ENCODE results near the gene IRF2BP2.

DNA sequence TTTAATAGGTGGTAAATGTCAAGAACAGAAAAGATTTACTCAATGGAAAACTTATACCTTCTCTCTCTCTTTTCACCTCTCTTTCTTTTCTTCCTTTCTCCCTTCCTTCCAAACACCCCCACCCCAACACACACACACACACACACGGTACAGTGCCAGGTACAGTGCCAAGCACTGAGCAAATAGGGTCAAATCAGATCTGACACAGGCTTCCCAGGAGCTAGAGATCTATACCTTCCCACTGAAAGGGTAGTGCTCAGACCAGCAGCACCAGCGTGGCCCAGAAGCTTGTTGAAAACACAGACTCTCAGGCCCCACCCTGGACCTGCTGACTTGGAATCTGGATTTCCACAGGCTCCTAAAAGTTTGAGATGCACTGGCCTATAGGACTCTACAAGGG, 31.9 kb downstream of the IRF2BP2 start:
- TF ChIP-seq, protein P1, sequence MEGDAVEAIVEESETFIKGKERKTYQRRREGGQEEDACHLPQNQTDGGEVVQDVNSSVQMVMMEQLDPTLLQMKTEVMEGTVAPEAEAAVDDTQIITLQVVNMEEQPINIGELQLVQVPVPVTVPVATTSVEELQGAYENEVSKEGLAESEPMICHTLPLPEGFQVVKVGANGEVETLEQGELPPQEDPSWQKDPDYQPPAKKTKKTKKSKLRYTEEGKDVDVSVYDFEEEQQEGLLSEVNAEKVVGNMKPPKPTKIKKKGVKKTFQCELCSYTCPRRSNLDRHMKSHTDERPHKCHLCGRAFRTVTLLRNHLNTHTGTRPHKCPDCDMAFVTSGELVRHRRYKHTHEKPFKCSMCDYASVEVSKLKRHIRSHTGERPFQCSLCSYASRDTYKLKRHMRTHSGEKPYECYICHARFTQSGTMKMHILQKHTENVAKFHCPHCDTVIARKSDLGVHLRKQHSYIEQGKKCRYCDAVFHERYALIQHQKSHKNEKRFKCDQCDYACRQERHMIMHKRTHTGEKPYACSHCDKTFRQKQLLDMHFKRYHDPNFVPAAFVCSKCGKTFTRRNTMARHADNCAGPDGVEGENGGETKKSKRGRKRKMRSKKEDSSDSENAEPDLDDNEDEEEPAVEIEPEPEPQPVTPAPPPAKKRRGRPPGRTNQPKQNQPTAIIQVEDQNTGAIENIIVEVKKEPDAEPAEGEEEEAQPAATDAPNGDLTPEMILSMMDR (IDR thresholded peaks at IDR 0.05) = no peak
- no peak for TF ChIP-seq ZFX (IDR thresholded peaks at IDR 0.05; ENCODE audit: borderline replicate concordance)
